HUES6 (cell line): ENCODE measurements around the gene DMD.

Source experiments
- H3K27ac ChIP-seq: 2 replicates; pipeline ENCODE4 v1.7.0; 2013; ENCODE audit warnings: low read depth, mild to moderate bottlenecking, low read length, inconsistent platforms
- H3K27me3 ChIP-seq: 2 replicates; pipeline ENCODE4 v1.6.1; 2013; ENCODE audit warnings: low read length; ENCODE audit not compliant: control insufficient read depth, insufficient read depth
- H3K36me3 ChIP-seq: 2 replicates; pipeline ENCODE4 v1.6.1; 2013; ENCODE audit warnings: low read length; ENCODE audit not compliant: control insufficient read depth, insufficient read depth
- H3K4me1 ChIP-seq: 2 replicates; pipeline ENCODE4 v1.6.1; 2013; ENCODE audit warnings: low read length; ENCODE audit not compliant: control insufficient read depth, insufficient read depth
- H3K4me3 ChIP-seq: 2 replicates; pipeline ENCODE4 v1.5.1; 2013; ENCODE audit warnings: low read depth, low read length
- H3K9ac ChIP-seq: one replicate; pipeline ENCODE4 v1.6.1; 2013; ENCODE audit warnings: mild to moderate bottlenecking, low read length
- H3K9me3 ChIP-seq: 2 replicates; pipeline ENCODE4 v1.6.1; 2013; ENCODE audit warnings: low read depth, low read length; ENCODE audit not compliant: control insufficient read depth, insufficient read depth

The DMD gene

DNA sequence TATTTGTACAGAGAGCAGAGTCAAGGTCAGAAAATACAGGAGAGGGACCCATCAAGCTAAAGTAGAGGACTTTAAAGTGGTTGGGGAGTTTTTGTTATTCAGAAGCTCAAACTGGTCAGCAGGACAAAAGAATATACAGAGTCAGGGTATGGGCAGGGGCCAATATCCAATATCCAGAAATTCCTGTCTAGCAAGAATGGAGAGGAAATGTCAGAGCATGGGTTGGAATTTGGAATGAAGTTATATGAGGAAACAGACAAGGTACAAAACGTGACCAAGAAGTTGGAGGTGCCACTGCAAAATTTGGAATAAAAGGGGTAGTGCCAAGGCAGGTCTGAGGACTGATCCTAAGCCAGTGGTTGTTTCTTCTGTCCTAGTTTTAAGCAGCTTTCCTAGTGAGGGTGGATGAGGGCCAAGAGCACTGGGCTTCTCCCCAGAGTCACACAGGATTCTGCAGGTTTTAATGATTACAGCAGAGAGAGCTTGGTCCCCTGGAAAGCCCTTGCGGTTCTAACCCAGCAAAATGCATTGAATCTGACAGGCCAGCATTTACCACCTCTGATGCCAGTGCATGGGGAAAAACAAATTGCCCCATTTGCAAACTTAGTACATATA is 1834.8 kb downstream of the DMD start:
- Histone ChIP-seq H3K4me1 (peaks cover 28% of the 10 kb centered on the region; the same call in 1 of the 2 replicates), H3K27me3 (0 out of 2 replicates have a peak, but pooled peaks cover 4% of the 10 kb centered on the region), H3K27ac (peak overlapping the region; percentile 79; the same call in 1 of the 2 replicates), H3K9me3 (no peaks in the 10 kb centered on the region), H3K9ac (peak overlapping the region; percentile 51), H3K36me3 (peaks cover 2% of the 10 kb centered on the region; the same call in 1 of the 2 replicates), H3K4me3 (no peak overlapping the region)

DNA sequence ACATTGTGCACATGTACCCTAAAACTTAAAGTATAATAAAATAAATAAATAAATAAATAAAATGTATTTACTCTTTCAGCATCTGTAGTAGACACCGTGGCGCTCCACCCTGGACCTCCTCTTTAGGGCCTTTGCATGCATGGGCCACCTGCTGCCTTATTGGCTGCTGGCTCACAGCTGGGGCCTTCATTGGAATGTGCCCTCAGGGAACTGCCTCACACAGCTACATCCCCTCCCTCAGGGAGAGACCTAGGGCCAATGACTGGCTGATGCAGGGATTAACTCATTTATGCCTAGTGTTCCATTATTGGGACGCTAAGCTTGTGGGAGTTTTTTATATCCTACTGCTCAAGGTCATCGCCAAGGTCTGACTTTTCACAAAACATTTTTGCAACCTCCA is 1836.6 kb downstream of the DMD start:
- Histone ChIP-seq H3K27me3 (0 out of 2 replicates have a peak, but pooled peaks cover 4% of the 10 kb centered on the region), H3K9me3 (no peaks in the 10 kb centered on the region; the same call in 1 of the 2 replicates), H3K9ac (peak overlapping the region; percentile 27), H3K4me3 (no peak overlapping the region), H3K4me1 (peaks cover 28% of the 10 kb centered on the region; the same call in 1 of the 2 replicates), H3K36me3 (no peaks in the 10 kb centered on the region; the same call in 1 of the 2 replicates), H3K27ac (no peak overlapping the region; the same call in 1 of the 2 replicates)

DNA sequence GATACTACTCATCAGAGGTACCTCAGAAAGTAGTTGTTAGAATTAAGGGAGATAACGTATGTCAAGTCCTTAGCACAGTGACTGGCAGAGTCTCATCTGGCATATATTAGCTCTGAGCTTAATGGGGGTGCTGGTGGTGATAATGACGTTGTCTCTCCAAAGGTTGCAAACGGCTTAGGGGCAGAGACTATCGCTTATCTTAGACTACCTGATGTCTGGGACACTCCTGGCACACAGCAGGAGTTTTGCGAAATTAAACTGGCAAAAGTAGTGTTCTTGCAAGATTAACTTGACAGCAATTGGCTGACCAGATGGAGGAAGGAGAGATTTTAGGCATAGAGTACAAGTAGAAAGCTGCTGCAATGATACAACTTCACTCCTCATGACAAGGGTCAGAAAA is 1839.4 kb downstream of the DMD start:
- Histone ChIP-seq H3K36me3 (no peaks in the 10 kb centered on the region), H3K27me3 (peaks cover 2% of the 10 kb centered on the region; the same call in 1 of the 2 replicates), H3K4me1 (peaks cover 21% of the 10 kb centered on the region; the same call in 1 of the 2 replicates), H3K9ac (no peak overlapping the region), H3K4me3 (no peak overlapping the region), H3K27ac (no peak overlapping the region), H3K9me3 (no peaks in the 10 kb centered on the region; the same call in 1 of the 2 replicates)

DNA sequence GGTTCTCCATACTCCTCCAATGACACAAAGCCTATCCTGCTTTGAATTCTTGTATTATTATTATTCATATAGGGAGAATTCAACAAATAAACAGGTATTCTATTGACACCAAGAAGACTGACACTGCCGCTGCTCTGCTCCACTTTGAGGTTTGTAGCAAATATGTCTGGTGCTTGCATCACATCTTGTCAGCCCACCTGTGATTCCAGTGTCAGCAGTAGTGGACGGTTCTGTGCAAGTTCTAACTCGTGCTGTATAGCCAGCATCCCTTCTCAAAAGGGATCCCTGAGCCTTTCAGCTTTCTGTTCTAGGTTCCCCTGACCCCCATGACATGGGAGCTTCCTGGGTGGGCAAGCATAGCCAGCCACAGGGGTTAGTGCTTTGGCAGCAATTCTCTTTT is 1843.5 kb downstream of the DMD start:
- H3K9me3 ChIP-seq: no peaks in the 10 kb centered on the region; the same call in 1 of the 2 replicates
- no peaks in the 10 kb centered on the region for H3K36me3 ChIP-seq
- H3K9ac ChIP-seq: no peak overlapping the region
- no peak overlapping the region for H3K4me3 ChIP-seq
- no peaks in the 10 kb centered on the region for H3K4me1 ChIP-seq
- H3K27ac ChIP-seq: no peak overlapping the region
- H3K27me3 ChIP-seq: no peaks in the 10 kb centered on the region; the same call in 1 of the 2 replicates

DNA sequence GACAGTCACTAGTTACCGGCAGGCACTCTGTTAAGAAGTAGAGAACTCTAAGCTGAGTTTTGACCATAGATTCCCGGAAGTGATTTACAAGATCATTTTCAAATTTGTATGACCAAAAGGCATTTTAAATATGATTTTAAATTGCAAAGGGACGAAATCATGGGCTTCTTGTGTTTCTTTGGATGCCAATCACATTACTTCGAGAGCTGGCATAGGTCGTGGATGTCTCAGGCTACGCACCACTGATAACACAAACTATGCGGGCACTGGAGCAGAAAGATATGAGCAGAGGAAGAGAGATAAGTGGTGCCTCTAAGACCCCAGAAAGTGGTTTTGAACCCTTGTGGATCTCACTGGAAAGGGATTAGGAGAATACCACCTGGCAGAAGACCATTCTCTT is 1845.3 kb downstream of the DMD start:
- no peaks in the 10 kb centered on the region; the same call in 1 of the 2 replicates for H3K9me3 ChIP-seq
- H3K36me3 ChIP-seq: no peaks in the 10 kb centered on the region
- no peak overlapping the region for H3K9ac ChIP-seq
- H3K4me1 ChIP-seq: no peaks in the 10 kb centered on the region
- H3K4me3 ChIP-seq: no peak overlapping the region
- H3K27ac ChIP-seq: no peak overlapping the region
- no peaks in the 10 kb centered on the region; the same call in 1 of the 2 replicates for H3K27me3 ChIP-seq

DNA sequence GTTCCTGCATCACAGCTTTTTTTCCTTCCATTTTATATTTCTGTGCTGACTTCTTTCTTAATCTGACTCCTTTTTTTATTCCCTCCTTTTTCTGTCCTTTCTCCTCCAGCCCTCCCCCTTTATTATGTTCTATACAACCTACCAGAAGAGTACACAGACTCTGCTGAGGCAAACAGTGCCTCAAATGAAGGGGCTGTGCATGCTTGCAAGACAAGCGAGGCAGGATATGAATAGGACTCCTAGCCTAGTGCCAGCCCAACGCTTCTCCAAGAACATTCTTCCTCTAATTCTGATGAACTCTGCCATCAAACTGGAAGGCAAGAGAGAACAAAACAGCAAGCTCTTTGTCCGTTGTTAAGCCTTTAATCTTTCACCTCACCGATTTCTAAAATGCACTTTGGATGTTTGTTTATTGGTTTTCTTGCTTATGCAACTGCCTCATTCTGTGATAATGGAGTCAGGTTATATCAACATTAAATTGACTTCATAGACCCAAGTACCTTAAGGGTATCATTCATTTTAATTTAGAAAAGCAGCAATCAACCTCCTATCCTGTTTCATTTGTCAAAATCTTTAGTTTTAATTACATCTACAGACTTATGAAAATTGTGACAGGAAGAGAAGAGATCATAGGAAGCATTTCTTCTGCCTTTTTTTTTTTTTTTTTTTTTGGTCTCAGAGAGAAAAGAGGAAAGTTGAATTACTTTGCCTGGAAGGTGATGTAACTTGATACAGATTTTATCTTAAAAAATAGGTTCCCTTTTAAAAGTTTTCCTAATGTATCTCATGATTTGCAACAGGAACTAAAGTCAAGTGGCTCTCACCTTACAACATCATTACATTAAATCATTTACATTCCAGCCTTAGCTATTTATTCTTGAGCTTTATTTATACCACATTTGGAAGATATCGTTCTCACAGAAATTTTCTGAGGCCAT is 1854.8 kb downstream of the DMD start:
- Histone ChIP-seq H3K4me3 (no peak overlapping the region), H3K9ac (no peak overlapping the region), H3K36me3 (no peaks in the 10 kb centered on the region), H3K4me1 (peaks cover 27% of the 10 kb centered on the region), H3K27me3 (no peaks in the 10 kb centered on the region; the same call in 1 of the 2 replicates), H3K27ac (no peak overlapping the region), H3K9me3 (no peaks in the 10 kb centered on the region)

DNA sequence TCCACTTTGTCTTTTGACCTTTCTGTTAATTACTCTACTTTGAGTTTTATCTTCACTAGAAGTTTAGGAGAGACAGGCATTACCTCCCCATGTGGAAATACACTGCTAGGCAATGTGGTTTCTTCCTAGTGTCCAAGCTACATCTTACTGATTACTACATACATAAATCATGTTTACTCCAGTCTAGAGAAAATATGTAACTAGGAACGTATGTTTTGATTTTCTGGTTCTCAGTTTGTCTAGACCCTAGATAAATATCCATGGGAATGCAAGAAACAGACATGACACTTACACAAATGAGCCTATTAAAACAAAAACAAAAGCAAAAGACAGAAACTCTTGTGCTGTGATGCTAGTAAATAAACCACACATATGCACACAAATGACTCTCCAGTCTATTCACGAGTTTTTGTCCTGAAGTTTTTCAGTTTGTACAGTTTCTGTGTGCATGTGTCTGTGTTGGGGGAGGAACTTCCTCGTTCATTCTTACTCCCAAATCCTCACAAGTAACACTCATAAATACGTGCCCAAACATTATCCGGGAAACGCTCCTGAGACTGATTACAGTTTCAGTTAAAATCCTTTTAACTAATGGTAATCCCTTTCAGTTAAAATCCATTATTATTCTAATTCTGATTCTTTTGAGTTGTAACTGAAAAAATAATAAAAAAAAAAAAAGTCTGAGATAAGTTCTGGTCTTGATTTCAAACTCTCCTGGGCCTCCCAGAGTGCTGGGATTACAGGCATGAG is 1856.0 kb downstream of the DMD start:
- no peak overlapping the region for H3K9ac ChIP-seq

DNA sequence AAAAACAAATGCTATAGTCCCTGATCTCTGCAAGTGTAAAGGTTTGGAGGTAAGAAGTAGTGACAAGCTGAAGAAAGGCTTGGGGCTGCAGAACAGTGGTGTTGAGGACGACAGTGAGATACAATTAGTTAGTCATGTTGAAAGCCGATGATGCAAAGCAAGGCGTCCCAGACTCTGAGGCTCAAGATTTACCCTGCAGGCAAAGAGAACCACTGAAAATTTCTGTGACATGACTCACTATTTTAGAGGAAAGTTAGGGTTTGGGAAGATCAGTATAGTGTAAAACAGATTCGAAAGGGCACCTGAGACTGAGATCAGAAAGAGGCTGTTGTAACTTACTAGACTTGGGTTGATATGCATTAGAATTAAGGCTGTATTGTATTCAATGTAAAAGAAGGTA is 1858.3 kb downstream of the DMD start:
- Histone ChIP-seq H3K27ac (peak overlapping the region; percentile 15; the same call in 1 of the 2 replicates), H3K36me3 (no peaks in the 10 kb centered on the region), H3K4me1 (peaks cover 27% of the 10 kb centered on the region), H3K9me3 (no peaks in the 10 kb centered on the region), H3K27me3 (no peaks in the 10 kb centered on the region; the same call in 1 of the 2 replicates), H3K4me3 (no peak overlapping the region), H3K9ac (no peak overlapping the region)

More for the DNA sequence above, 1856.0 kb downstream of the DMD start:
- Histone ChIP-seq H3K4me1 (peaks cover 27% of the 10 kb centered on the region), H3K36me3 (no peaks in the 10 kb centered on the region), H3K9me3 (no peaks in the 10 kb centered on the region), H3K27ac (no peak overlapping the region), H3K27me3 (no peaks in the 10 kb centered on the region; the same call in 1 of the 2 replicates), H3K4me3 (no peak overlapping the region)

DNA sequence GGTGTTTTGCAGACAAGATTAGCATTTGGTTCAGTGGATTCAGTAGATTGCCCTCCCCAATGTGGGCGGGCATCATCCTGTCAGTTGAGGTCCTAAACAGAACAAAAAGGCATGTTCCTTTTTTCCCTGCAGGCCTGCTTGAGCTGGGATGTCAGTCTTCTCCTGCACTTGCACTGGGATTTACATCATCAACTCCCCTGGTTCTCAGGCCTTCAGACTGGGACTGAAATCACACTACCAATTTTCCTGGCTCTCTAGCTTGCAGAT is 1860.6 kb downstream of the DMD start:
- Histone ChIP-seq H3K27ac (no peak overlapping the region), H3K9ac (no peak overlapping the region), H3K9me3 (no peaks in the 10 kb centered on the region), H3K36me3 (no peaks in the 10 kb centered on the region), H3K4me1 (peaks cover 7% of the 10 kb centered on the region), H3K27me3 (no peaks in the 10 kb centered on the region), H3K4me3 (no peak overlapping the region)

DNA sequence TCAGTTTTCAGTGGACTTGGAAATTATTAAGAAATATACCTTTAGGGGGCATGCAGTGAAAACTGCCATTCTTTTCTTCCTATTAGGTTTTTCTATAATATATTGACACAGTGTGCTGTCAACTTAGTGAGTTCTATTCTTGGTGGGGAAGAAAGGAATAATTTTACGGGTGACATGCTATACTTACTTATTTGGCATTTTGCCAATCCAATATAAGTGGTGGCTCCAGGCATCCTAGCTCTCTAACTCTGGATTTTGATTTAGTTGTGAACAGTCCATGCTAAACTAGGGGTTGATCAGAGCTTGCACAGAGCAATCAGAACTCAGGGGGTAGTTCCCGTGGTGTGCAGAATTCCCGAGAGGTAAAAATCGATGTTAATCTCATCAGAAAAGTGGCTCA is 1861.8 kb downstream of the DMD start:
- H3K4me1 ChIP-seq: peaks cover 7% of the 10 kb centered on the region
- no peak overlapping the region for H3K27ac ChIP-seq
- no peak overlapping the region for H3K4me3 ChIP-seq
- no peak overlapping the region for H3K9ac ChIP-seq
- no peaks in the 10 kb centered on the region for H3K27me3 ChIP-seq
- H3K36me3 ChIP-seq: no peaks in the 10 kb centered on the region
- H3K9me3 ChIP-seq: no peaks in the 10 kb centered on the region
